HG02571 (cell line): Measurements from ENCODE around the gene STX18.
"Not testable (repeated sequence)": the region's sequence is repeated elsewhere in the genome, so short reads cannot be mapped to it uniquely, and the experiment has no call there.

Experiments
- ATAC-seq: cut with Tn5 transposase; IDR thresholded peaks from one replicate; pipeline ENCODE4 v1.9.1; 2021; ENCODE audit warnings: mild to moderate bottlenecking, moderate library complexity; ENCODE audit not compliant: unreplicated experiment

STX18 gene

DNA sequence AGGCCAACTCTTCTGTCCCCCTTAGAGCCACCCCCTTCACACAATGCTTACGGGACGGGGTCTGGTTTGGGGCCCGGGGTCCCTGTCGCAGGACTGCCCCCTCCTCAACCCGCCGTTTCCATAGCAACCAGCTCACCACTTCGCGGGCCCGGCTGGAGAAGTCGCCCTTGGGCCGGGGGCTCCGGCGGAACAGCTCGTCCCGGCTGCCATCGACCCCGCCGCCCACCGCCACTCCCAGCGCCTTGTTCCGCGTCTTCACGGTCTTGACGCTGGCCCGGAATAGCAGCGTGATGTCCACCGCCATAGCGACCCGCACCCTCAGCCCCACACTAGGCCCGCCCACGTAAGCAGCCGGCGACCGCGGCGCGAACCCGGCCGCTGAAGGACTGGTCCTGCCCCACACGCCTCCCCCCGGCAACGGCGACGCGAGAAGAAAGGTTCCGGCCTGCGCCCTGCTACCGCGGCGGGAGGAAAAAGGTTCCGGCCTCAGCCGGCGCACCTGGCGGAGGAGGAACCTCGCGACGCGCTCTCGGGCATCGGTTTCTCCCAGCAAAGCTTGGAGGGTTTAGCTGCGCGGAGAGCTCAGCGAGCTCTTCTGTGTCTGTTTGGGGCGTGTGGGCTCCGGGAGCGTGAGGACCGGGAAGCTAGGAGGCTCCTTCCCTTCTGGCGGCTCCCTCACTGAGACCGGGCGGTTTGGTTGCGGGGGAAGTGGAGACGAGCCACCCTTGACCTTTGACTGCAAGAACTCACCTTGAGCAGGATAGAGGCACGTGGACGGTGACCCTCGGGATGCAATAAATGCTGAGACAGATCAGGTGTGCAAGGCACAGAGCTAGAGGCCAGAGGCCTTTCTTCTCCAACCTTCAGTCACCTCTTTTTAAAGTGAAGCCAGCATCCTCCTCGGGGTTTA is at the start of gene STX18:
TSS of gene STX18 (minus strand) at position 388 of the 910 bp plus-strand sequence. CDS start at position 304, 84 bp downstream.
- peak; percentile 91 for ATAC-seq

DNA sequence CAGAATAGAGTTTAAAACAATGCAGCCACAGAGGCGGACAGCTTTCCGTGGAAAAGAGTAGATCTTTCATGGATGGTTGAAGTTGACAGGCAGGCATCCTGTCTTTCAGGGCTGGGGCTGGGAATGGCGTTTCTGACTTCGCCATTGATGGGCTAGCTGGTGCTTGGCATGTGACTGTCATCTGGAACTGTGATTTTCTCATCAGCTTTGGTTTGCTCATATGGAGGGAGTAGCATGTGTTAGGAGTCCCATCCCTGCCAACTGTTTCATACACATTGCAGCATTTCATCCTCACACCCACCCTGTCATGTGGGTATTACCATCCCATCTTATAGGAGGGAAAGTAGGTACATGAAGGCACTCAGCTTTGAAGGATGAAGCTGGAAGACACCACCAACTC is 49.2 kb upstream of the STX18 start:
- no peak for ATAC-seq

GRCh38 chr4:4590546-4590945 is 48.7 kb upstream of the STX18 start:
- no peak for ATAC-seq

DNA sequence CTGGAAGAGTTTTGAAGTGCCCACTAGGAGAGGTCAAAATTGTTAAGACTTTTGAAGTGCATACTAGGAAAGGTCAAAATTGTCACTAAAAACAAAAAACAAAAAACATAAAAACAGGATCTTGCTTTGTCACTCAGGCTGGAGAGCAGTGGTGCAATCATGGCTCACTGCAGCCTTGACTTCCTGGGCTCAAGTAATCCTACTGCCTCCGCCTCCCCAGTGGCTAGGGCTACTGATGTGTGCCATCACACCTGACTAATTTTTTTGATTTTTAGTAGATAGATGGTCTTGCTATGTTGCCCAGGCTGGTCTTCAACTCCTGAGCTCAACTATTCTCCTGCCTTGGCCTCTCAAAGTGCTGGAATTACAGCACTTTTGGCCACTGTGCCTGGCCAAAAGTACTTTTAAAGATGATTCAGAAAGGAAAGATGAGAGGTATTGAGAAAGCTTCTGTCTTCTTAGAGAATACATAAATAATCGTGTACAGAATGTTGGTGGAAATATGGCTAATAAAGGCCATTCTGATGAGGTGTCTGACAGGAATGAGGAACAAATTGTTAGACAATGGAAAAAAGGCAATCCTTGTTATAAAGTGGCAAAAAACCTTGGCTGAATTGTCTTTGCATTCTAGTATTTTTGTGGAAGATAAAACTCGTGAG is 43.3 kb upstream of the STX18 start:
- ATAC-seq: no peak

DNA sequence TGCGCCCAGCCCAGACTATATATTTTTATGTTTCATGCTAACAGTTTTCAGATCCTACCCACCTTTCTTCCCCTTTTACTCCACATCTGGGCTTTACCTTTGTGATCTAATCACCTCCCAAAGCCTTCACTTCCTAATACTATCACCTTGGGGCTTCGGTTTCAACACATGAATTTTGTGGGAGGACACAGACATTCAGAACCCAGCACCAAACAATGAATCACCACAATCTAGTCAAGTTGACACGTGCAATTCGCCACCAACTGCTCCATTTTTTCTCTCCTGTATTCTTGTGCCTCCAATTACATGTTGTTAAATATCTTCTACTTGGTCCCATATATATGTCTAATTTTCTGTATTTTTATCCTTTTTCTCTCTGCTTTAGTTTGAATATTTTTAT is 41.8 kb upstream of the STX18 start:
- no peak for ATAC-seq

DNA sequence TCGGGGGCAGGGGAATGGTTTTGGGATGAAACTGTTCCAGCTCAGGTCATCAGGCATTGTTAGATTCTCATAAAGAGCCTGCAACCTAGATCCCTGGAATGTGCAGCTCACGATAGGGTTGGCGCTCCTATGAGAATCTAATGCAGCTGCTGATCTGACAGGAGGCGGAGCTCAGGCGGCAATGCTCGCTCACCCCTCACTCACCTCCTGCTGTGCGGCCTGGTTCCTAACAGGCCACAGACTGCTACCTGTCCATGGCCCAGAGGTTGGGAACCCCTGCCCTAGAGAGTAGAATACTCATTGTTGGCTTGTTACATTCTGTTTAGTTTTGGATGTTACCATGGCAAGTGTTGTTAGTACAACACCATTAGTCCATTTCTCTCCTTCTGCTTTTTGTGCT is 40.8 kb upstream of the STX18 start:
- no peak for ATAC-seq

DNA sequence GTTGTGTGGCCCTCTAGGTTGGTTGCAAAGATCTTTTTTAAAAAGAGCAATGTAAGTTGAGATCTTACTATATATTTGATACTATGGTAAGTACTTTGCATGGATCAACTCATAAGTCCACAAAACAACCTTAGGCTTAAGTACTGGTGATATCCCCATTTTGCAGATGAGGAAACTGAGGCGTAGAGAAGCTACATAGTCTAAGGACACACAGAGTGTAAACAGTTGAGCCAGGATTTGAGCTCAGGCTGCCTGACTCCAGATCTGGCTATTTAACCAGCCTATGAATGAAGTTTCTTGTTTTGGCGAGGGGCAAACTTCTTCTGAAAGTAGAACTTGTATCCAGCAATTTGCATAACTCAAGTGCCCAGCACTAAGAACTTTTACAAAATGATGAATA is 38.6 kb upstream of the STX18 start:
- ATAC-seq: no peak

DNA sequence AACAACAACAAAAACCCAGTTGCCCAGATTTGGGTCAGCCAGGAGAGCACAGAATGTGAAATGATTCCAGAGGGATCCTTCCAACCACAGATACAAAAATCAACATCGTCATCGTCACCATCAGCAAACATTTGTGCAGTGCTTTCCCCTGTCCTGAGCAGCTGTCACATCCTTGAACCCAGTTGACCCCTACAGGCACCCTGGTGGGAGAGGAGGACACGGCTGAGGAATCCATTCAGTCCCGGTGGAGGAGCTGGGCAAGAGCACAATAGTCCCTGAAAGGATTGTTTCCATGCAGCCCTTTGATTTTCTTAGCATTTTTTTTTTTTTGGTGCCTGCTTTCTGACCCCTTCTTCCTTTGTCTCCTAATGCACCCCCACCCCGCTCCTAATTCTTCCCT is 37.1 kb upstream of the STX18 start:
- no peak for ATAC-seq

- ATAC-seq: no peak
Observed at GRCh38 chr4:4577359-4577875, 35.6 kb upstream of the STX18 start.

- ATAC-seq: peak; percentile 61
Observed at GRCh38 chr4:4575284-4576211, 33.7 kb upstream of the STX18 start.

DNA sequence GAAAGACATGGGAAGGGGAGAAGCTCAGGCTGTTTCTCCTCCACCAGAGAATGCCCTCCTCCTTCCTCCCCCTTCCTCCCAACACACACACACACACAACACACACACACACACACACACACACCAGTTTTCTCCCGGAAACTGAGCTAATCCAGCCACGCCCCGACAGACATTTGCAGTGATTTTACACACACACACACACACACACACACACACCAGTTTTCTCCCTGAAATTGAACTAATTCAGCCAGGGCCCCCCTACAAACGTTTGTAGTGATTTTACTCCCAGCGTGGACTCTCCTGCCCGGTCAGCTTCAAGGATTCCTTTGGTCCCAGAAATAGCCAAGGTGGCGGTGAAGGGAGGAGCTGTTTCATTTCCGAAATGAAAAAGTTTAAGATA is 32.9 kb upstream of the STX18 start:
- no peak for ATAC-seq

DNA sequence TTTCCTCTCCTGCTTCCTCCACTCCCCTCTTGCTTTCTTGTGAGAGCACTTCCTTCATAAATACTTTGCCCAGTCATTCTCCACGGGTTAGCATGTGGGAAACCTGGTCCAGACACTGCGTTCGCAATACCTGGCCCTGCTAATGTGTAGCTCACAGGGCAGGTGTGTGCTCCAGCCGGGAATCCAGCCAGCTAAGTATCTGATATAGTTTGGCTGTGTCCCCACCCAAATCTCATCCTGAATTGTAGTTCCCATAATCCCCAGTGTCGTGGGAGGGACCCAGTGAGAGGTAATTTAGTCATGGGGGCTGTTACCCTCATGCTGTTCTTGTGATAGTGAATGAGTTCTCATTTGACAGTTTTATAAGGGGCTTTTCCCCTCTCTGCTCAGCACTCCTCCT is 32.2 kb upstream of the STX18 start:
- ATAC-seq: no peak

DNA sequence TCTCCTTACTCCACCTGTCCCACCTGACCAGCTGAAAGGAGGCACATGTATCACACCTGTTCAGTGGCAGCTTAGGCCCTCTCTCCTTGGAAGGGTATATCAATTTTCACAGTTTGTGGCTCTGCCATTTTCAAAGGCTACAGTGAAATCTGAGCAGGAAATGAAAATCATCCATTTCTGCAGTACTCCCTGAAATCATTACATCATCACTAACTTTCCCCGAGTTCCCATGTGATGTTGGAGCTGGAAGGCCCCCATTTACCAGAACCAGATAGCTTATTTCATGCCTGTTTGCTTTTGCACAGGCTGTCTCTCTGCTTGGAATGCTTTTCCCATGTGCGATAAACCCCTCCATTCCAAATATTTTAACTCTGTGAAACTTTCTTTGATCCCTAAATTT is 31.0 kb upstream of the STX18 start:
- ATAC-seq: no peak

GRCh38 chr4:4569861-4570260 is 28.0 kb upstream of the STX18 start:
- ATAC-seq: not testable (repeated sequence)

DNA sequence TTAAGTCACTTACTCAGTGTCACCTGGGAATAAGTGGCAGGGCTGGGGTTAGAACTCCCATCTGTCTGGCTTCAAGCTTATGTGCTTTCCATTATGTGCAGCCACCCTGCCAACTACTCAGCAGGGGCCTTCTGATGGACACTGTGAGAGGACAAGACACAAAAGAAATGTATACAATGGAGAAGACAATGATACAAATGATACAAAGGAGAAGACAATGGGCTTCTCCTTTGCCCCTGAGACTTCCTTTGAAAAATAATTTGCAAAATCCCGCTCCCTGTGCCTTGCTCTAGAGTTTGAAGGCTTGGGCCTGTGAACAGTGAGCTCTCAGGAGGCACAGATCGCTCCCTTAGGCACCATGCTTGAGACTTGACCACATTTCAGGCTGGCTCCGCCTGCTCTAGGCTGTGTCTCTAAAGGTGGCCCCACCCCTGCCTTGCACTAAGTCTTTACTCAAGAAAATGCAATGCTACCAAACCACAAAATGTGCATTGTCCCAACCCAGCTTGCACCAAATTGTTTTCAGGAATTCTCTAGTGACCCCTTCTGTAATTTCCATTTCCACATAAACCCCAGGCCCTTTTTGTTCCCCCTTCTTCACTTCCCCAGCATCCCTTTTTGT is 27.1 kb upstream of the STX18 start:
- ATAC-seq: no peak

- not testable (repeated sequence) for ATAC-seq
Observed at GRCh38 chr4:4566359-4566758, 24.5 kb upstream of the STX18 start.

DNA sequence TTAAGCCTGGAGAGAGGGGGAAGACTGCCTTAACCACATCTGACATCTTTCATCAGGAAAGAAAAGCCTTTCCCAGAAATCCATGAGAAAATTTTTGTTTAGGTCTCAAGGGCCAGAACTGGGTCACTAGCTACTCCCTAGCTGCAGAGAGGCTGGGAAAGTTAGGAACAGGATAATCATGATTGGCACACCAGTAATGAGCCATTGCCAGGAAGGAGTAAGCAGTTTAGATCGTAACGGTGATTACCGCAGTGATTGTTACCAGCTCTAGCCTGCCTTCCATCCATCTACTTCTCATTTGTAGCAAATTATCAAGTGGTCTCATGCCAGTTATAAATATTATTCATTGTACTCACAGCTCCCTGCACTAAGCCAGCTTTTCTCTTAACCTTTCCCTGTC is 22.7 kb upstream of the STX18 start:
- no peak for ATAC-seq

GRCh38 chr4:4560642-4561041 is 18.8 kb upstream of the STX18 start:
- no peak for ATAC-seq

- ATAC-seq: no peak
Observed at GRCh38 chr4:4560136-4560535, 18.3 kb upstream of the STX18 start.

DNA sequence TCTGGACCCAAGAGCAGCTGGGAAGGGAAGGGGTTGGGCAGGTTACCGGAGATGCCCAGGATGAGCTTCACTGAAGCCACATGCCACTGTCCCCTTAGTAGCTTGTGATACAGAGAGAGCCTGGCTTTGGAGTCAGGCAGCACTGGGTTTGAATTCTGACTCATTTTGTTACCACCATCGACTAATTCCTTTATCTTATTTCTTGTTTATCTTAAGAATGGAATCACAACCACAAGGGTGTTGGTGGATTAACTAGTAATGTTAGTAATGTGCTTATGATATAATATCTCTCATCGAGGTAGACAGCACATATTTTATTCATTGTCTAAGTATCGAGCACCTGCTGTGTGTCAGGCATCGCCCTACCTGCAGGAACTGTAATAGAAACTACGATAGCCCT is 17.7 kb upstream of the STX18 start:
- ATAC-seq: no peak

GRCh38 chr4:4558881-4559280 is 17.0 kb upstream of the STX18 start:
- ATAC-seq: no peak
